ENCODE data around the gene HRCT1.

DNA sequence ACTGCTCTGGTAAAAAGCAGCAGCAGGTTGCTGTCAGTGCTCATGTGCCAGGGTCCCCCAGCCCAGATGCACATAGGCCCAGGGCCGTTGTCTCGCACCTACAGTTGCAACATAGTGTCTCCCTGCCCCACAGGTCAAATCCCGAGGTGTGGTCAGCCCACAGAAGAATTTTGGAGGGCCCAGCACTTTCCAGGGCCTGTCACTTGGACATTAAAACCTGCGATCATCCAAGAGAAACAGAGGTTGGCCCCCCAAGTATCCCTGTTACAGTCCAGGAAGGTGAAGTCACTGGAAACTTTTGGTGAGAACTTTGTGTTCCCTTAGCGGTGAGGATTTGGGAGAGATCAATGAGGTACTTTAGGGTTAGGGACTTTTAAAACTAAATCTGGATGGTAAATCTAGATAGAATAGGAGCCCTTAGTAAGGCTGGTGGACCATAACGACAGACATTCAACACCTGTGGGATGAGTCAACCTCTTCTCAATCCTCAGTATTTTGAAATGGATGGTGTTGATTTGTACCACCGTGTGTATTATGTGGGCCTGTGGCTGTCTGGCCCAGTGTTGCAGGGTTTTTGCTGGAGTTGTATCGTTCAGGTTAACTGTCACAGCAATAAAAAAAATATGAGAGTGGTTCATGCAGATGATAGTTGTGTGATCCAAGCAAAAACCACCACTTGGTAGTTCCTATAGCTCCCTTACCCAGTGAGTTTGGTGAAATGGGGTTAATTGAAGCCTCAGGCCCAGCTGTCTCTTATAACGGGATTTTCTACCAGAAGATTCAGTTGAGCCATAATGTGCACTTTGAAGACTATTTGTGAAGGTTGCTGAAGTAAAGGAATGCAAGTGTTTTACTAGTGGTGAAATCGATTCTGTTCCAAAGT lies 32.7 kb downstream of the HRCT1 start:
- TF ChIP-seq POLR2A (IDR thresholded peaks at IDR 0.05): no peak
- TF ChIP-seq, protein P1, sequence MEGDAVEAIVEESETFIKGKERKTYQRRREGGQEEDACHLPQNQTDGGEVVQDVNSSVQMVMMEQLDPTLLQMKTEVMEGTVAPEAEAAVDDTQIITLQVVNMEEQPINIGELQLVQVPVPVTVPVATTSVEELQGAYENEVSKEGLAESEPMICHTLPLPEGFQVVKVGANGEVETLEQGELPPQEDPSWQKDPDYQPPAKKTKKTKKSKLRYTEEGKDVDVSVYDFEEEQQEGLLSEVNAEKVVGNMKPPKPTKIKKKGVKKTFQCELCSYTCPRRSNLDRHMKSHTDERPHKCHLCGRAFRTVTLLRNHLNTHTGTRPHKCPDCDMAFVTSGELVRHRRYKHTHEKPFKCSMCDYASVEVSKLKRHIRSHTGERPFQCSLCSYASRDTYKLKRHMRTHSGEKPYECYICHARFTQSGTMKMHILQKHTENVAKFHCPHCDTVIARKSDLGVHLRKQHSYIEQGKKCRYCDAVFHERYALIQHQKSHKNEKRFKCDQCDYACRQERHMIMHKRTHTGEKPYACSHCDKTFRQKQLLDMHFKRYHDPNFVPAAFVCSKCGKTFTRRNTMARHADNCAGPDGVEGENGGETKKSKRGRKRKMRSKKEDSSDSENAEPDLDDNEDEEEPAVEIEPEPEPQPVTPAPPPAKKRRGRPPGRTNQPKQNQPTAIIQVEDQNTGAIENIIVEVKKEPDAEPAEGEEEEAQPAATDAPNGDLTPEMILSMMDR (IDR thresholded peaks at IDR 0.05): no peak

Data from ovary (tissue), 3 donors.